ENCODE data around the gene NMUR2.

Gene NMUR2, protein sequence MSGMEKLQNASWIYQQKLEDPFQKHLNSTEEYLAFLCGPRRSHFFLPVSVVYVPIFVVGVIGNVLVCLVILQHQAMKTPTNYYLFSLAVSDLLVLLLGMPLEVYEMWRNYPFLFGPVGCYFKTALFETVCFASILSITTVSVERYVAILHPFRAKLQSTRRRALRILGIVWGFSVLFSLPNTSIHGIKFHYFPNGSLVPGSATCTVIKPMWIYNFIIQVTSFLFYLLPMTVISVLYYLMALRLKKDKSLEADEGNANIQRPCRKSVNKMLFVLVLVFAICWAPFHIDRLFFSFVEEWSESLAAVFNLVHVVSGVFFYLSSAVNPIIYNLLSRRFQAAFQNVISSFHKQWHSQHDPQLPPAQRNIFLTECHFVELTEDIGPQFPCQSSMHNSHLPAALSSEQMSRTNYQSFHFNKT

DNA sequence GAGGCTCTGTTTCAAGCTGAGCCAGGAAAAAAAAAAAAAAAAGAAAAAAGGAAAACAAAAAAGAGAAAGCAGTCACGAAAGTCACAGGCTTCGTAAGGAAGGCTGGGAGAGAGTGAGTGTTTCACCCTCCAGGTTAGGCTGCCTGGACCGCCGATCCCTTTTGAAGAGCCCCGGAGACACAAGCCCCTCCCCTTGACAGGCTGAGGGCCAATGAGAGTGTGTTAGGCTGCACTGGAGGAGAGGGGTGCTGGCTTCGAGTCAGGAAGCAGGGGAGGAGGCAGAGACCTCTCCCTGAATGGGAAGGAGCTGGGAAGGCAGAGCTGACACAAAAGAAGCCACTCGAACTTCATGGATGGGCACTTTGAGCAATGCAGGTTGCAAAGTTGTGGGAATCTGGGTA lies at the start of gene NMUR2:
TSS of gene NMUR2 (minus strand) at position 135 of the 400 bp plus-strand sequence. CDS start 166 bp downstream, outside the sequence.
- TF ChIP-seq, protein P1, sequence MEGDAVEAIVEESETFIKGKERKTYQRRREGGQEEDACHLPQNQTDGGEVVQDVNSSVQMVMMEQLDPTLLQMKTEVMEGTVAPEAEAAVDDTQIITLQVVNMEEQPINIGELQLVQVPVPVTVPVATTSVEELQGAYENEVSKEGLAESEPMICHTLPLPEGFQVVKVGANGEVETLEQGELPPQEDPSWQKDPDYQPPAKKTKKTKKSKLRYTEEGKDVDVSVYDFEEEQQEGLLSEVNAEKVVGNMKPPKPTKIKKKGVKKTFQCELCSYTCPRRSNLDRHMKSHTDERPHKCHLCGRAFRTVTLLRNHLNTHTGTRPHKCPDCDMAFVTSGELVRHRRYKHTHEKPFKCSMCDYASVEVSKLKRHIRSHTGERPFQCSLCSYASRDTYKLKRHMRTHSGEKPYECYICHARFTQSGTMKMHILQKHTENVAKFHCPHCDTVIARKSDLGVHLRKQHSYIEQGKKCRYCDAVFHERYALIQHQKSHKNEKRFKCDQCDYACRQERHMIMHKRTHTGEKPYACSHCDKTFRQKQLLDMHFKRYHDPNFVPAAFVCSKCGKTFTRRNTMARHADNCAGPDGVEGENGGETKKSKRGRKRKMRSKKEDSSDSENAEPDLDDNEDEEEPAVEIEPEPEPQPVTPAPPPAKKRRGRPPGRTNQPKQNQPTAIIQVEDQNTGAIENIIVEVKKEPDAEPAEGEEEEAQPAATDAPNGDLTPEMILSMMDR (IDR thresholded peaks at IDR 0.05; ENCODE audit: low read depth, low read length) = no peak
- no peak for DNase-seq (ENCODE audit: extremely low read depth, low read depth)

DNA sequence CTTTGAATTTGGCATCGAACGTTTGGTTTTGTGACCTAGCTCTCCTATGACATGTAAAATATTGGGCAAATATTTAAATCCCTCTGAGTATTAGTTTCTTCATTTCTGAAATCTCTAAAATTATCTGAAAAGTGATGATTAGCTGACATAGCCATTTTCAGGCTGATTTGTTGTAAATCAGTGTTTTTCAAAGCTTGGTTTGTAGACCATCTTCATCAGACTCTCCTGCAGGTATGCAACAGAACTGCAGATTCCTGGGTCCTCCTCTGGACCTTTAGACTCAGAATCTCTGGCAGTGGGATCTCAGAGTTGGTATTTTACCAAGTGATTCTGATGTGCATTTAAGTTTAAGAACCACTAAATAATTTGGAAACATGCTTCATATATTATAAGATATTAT lies 38.9 kb upstream of the NMUR2 start:
- TF ChIP-seq, protein P1 (IDR thresholded peaks at IDR 0.05; ENCODE audit: low read depth, low read length) = no peak
- no peak for DNase-seq (ENCODE audit: extremely low read depth, low read depth)

DNA sequence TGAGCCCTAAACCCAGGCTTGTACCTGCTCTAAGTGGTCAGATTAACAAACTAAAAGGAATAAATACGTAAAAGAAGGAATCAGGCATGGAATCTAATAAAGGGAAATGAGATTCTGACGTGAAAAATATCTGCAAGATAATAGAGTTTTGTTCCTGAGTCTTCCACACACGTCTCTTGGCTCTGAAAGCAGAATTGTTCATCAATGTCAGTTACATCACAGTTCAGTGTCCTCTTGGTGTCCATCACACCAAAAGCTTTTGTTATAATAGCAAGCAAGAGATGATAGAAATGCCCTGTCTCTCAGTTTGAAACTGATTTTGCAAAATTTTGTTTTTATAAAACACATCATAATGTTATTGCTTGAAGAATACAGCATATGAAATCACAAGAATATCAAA lies 34.7 kb upstream of the NMUR2 start:
- DNase-seq (ENCODE audit: extremely low read depth, low read depth) = no peak
- TF ChIP-seq, protein P1 (IDR thresholded peaks at IDR 0.05; ENCODE audit: low read depth, low read length) = no peak

DNA sequence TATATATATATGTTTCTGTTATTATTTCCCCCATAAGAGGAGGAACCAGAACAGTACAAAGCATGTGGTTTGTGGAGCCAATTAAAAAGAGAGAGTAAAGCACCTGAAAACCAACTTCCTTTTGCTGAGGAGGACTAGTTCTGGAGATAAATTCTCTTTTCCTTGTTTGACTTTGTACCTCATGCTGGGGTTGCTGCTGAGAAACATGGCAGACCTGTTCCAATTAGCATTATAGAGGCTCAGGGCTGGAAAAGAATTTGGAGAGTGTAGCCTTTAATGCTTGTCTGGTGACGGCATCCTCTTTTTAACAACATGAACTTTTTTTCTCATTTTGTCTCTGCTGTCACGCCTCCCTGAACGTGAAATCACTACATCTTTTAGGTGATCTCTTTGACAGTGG lies 32.8 kb upstream of the NMUR2 start:
- no peak for DNase-seq (ENCODE audit: extremely low read depth, low read depth)
- TF ChIP-seq, protein P1 (IDR thresholded peaks at IDR 0.05; ENCODE audit: low read depth, low read length) = no peak

DNA sequence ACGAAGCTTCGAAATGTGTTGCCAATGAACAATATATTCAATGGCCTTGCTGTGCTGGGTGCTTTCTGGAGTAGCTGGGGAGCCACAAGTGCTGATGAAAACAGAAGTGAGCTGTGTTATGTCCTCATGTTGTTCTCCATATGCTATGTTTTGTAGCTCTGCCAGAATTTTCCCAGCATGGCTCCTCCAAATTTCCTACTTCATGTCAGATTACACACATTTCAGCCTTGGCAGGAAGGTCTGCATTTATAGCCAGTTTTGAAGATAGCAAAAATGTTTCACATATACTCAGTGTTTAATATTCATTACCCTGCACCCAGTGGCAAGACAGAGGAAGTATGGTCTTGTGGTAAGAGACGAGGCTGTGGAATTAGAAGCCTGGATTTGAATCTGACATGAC lies 22.6 kb upstream of the NMUR2 start:
- DNase-seq (ENCODE audit: extremely low read depth, low read depth) = no peak
- TF ChIP-seq, protein P1 (IDR thresholded peaks at IDR 0.05; ENCODE audit: low read depth, low read length) = no peak

DNA sequence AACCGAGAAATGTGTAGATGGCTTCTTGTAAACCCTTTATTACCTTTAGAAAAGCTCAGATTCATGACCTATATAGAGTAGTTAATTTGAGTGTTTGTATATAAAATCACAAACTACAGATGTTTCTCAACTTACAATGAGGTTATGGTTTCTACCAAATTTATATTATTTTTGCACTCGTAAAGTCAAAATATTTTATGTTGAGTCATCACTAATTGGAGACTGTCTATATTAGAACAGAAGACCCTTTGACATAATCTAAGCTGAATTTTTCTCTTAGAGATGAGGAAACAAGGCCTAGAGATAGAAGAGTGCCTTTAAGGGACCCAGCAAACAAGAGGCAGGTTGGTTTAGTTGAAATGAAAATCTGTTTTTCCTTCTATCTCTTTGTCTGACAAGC lies 20.0 kb upstream of the NMUR2 start:
- DNase-seq (ENCODE audit: extremely low read depth, low read depth) = no peak
- TF ChIP-seq, protein P1 (IDR thresholded peaks at IDR 0.05; ENCODE audit: low read depth, low read length) = no peak

DNA sequence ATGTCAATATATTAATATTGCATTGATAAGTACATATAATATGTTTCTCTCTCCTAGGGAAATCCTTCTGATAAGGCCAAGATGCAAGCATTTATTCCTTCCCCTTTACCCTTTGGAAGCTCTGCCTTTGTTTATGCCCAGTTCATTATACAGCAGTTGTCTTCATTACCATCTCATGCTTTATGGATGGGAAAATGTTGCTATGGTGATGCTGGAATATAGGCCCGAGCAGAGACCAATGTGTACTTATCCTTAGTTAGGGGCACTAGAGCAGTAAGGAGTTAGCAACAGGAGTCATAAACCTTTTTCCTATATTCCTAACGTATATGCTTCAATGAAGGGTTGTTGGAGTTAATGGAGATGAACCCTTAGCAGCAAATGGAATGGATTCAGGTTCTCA lies 19.4 kb upstream of the NMUR2 start:
- no peak for DNase-seq (ENCODE audit: extremely low read depth, low read depth)
- TF ChIP-seq, protein P1 (IDR thresholded peaks at IDR 0.05; ENCODE audit: low read depth, low read length) = no peak
